GM18508 (cell line): Measurements from ENCODE around the gene OSGIN1.

Experiments
- ATAC-seq: cut with Tn5 transposase; IDR thresholded peaks from one replicate; pipeline ENCODE4 v1.9.1; 2021; ENCODE audit warnings: moderate number of reproducible peaks; ENCODE audit not compliant: insufficient read depth, unreplicated experiment

Gene OSGIN1

DNA sequence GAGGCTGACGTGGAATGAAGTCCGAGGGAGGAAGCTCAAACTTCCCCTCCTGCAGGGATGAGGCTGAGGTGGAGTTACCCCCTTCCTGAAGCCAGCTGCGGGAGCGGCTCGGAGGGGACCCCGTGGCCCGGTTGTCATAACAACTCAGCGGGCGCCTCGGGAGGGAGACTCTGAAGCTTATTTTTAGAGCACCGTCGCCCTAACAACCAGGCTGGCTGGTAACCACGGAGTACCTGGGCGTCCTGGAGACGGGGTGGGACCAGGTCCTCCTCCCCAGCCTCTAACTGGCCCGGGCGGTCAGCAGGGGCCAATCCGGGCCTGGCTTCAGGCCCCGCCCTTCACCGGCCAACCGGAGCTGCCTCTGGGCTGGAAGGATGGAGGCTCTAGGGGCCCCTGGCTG is 42.7 kb downstream of the OSGIN1 start:
- no peak for ATAC-seq

DNA sequence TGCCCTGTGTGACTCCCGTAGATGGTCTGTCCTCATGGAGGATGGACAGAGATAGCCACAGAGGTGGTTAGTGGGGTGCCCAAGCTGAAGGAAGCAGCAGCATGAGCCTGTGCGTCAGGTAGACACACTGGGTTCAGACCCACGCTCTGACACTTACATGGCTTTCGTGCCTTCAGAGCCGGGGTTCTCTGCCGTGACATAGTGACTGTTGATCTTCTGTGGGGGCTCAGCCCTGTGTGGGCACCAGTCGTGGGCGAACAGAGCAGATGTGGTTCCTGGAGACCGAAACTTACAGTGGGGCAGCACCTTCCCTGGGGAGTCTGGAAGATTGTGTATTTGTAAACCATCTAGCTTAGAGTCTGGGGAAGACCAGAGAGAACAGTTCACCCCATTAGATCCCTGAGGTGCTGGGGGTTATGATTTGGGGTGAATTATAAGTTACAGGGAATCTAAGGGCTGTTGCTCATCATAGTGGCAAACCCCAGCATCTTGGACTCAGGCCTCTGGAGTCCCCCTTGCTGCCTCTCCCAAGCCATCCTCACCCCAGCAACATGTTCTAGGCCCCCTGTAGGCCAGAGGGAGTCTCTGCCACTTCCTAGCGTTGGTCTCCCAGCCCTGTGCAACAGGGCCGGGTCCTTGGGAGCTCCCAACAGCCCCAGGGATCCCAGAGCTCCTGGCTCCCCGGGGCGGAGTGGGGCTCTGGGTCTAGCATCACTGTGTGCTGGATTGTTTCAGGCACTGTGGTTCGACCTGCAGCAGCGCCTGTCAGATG is 43.6 kb downstream of the OSGIN1 start:
- no peak for ATAC-seq

GRCh38 chr16:83998091-83998490 is 45.1 kb downstream of the OSGIN1 start:
- ATAC-seq: no peak

- ATAC-seq: no peak
Measured at GRCh38 chr16:84000989-84001642, 48.1 kb downstream of the OSGIN1 start.

DNA sequence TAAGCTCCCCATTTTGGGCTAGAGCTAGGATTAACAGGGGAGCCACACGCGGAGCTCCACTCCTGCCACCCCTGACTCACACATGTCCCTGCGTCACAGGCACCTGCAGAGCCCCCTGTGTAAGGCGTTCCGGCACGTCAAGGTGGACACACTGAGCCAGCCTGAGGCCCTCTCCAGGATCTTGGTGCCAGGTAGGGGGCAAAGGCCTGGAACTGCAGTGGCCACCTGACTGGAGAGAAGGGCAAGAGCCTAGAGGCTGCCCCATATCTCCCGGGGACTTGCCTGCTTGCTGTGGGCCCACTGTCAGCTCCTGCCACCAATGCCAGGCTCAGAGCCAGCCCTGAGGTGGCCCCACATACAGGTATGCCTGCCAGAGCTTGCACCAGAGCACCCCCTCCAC is 48.7 kb downstream of the OSGIN1 start:
- no peak for ATAC-seq

DNA sequence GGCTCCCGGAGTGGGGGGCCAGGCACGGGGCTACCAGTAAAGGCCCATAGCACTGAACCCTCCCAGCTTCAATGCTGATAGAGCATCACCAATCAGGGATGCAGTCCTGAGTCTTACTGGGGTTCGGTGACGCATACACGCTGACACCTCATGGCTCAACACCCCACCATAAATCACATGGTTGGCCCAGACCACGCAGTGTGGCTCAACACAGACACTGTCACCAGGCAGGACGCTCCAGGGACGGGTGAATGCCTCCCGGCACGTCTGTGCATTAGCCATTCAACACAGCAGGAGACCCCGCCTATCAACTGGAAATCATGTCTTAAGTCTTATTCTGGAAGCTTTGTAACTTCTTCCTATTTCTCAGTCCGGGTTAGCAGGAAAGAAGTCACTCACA is 50.0 kb downstream of the OSGIN1 start:
- no peak for ATAC-seq

- ATAC-seq: no peak
Measured at GRCh38 chr16:84004442-84004841, 51.4 kb downstream of the OSGIN1 start.

GRCh38 chr16:84005391-84005790 is 52.4 kb downstream of the OSGIN1 start:
- no peak for ATAC-seq

- ATAC-seq: no peak
Measured at GRCh38 chr16:84007520-84007919, 54.5 kb downstream of the OSGIN1 start.

DNA sequence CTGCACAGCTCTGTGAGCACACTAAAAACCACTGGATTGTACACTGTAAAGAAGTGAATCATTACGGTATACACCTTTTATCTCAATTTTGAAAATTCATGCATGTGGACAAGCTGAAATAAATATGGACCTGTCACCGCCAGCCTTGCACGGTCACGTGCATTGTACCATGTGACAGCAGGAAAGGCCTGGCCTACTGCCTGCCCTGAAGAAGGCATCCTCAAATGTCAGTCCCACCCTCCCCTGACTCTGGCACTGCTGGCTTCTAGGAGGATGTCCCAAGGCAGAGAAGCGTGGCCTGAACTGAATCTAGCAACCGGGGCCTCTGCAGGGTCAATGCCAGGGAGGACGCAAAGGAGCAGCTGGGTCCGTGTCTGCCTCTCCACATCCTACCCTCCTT is 54.9 kb downstream of the OSGIN1 start:
- ATAC-seq: no peak

GRCh38 chr16:84009282-84009681 is 56.2 kb downstream of the OSGIN1 start:
- no peak for ATAC-seq

DNA sequence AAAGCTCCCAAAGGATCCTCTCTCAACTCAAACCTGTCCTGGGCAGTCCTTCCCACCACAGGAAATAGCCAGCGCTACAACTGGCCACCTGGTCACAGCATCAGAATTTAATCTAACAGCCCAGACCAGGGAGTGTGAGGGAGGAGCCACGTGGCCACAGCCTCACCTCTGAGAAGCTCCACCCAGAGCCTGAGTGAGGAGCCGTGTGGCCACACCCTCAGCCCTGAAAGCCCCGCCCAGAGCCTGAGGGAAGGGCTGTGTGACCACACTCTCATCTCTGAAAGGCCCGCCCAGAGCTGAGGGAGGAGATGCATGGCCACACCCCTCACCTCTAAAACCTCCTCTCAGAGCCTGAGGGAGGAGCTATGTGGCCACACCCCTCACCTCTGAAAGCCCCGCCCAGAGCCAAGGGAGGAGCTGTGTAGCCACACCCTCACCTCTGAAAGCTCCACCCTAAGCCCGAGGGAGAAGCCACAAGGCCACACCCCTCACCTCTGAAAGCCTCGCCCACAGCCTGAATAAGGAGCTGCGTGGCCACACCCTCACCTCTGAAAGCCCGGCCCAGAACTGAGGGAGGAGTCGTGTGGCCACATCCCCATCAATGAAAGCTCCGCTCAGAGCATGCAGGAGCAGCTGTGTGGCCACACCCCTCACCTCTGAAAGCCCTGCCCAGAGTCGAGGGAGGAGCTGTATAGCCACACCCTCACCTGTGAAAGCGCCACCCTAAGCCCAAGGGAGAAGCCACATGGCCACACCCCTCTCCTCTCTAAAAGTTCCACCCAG is 60.9 kb downstream of the OSGIN1 start:
- no peak for ATAC-seq

DNA sequence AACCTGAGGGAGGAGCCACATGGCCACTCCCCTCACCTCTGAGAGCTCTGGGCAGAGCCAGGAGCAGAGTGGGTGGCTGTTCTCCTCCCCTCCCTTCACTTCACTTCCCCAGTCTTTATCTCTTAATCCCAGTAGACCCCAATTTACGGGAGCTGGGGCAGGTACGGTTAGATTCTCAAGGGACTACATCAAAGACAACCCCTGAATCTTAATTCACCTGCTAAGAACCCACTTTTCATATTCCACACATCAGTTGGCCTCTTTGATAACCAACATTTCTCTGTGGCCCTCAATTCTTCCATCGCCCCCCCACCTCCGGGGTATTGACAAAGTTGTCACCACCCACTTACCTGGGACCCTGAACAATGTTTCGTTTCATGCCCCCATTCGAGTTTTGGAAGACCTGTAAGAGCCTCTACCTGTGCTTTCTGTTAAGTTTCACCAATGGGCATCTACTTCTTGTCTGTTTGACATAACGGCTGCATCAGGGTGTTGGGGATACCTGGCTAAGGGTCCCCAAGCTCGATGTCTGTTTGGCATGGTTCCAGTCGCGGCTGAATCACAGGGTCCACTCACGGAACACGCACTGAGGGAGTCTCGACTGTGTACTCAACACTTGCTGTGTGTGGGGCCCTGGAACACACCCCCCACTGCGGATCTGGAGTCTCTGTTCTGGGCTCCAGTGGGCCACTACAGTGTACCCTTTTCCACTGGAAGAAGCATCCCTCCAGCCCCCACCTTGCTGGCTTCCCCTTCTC is 61.7 kb downstream of the OSGIN1 start:
- no peak for ATAC-seq

DNA sequence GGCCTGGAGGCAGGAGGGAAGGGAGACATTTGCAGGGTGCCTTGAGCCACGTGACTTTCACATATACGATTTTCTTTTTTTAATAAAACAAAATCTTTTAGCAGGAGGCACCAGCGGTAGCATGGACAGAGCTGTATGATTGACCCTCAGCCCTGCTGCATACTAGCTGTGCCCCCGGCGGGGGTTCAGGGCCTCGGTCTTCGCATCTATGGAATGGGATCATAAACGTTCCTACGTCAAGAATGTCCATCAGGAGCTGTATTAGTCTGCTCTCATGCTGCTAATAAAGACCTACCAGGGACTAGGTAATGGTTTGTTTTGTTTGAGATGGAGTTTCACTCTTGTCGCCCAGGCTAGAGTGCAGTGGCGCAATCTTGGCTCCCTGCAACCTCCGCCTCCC is 62.4 kb downstream of the OSGIN1 start:
- ATAC-seq: no peak
